HG03039 (cell line): ENCODE results near the gene MALT1.

Experiments
- ATAC-seq: cut with Tn5 transposase; IDR thresholded peaks from one replicate; pipeline ENCODE4 v1.9.1; 2021; ENCODE audit warnings: mild to moderate bottlenecking, moderate library complexity; ENCODE audit not compliant: unreplicated experiment

The MALT1 gene

GRCh38 chr18:58800582-58800981, 129.3 kb downstream of the MALT1 start:
- peak; percentile 51 for ATAC-seq

GRCh38 chr18:58802959-58803358, 131.7 kb downstream of the MALT1 start:
- ATAC-seq, result no peak

GRCh38 chr18:58803978-58804377, 132.7 kb downstream of the MALT1 start:
- ATAC-seq, result no peak
